H9 (cell line): ENCODE results near the gene P2RY14. TPM values are rescaled to one million over a fixed set of nuclear protein-coding genes. Genes with fewer than 3 reads are reported as not detected.

Source experiments
- DNase-seq: peaks from one replicate; pipeline ENCODE4 v3.0.0-alpha.2; 2017
- H2AFZ ChIP-seq: one replicate; pipeline ENCODE4 v1.6.1; 2013; ENCODE audit warnings: mild to moderate bottlenecking, low read length, control low read depth, moderate library complexity
- H2AK5ac ChIP-seq: 2 replicates; pipeline ENCODE4 v1.6.1; 2013; ENCODE audit warnings: low read length, control low read depth, mixed read lengths; ENCODE audit not compliant: insufficient read length
- H2BK120ac ChIP-seq: one replicate; pipeline ENCODE4 v1.6.1; 2013; ENCODE audit warnings: low read depth, mild to moderate bottlenecking, low read length, control low read depth, inconsistent platforms; ENCODE audit not compliant: poor library complexity, severe bottlenecking
- H2BK12ac ChIP-seq: 2 replicates; pipeline ENCODE4 v1.6.1; 2013; ENCODE audit warnings: low read length, control low read depth, mixed read lengths, low read depth; ENCODE audit not compliant: insufficient read length
- H2BK15ac ChIP-seq: 2 replicates; pipeline ENCODE4 v1.6.1; 2013; ENCODE audit warnings: low read depth, low read length, control low read depth
- H2BK20ac ChIP-seq: one replicate; pipeline ENCODE4 v1.6.1; 2013; ENCODE audit warnings: low read depth, mild to moderate bottlenecking, low read length, control low read depth, inconsistent platforms; ENCODE audit not compliant: poor library complexity, severe bottlenecking
- H2BK5ac ChIP-seq: 2 replicates; pipeline ENCODE4 v1.6.1; 2013; ENCODE audit warnings: low read length, control low read depth, mixed read lengths; ENCODE audit not compliant: insufficient read length
- H3K14ac ChIP-seq: 2 replicates; pipeline ENCODE4 v1.6.1; 2013; ENCODE audit warnings: low read length, control low read depth; ENCODE audit not compliant: insufficient read depth
- H3K18ac ChIP-seq: 2 replicates; pipeline ENCODE4 v1.6.1; 2013; ENCODE audit warnings: low read depth, mild to moderate bottlenecking, mixed read lengths, low read length, control low read depth; ENCODE audit not compliant: insufficient read length
- H3K23ac ChIP-seq: 2 replicates; pipeline ENCODE4 v1.6.1; 2013; ENCODE audit warnings: low read length, control low read depth, mixed read lengths, low read depth; ENCODE audit not compliant: insufficient read length
- H3K23me2 ChIP-seq: 2 replicates; pipeline ENCODE4 v1.6.1; 2013; ENCODE audit warnings: low read depth, mild to moderate bottlenecking, mixed read lengths, low read length, control low read depth; ENCODE audit not compliant: insufficient read length, poor library complexity, severe bottlenecking
- H3K27ac ChIP-seq: 2 replicates; pipeline ENCODE4 v1.5.1; 2013; ENCODE audit warnings: low read length, control low read depth, mixed read lengths, low read depth; ENCODE audit not compliant: insufficient read length
- H3K27me3 ChIP-seq: 2 replicates; pipeline ENCODE4 v1.6.1; 2013; ENCODE audit warnings: low read length, control low read depth, inconsistent platforms; ENCODE audit not compliant: insufficient read depth
- H3K4ac ChIP-seq: 2 replicates; pipeline ENCODE4 v1.6.1; 2013; ENCODE audit warnings: low read depth, mild to moderate bottlenecking, control low read depth, inconsistent platforms, low read length, moderate library complexity
- H3K4me1 ChIP-seq: 2 replicates; pipeline ENCODE4 v1.6.1; 2013; ENCODE audit warnings: low read length, control low read depth, inconsistent platforms; ENCODE audit not compliant: insufficient read depth
- H3K4me2 ChIP-seq: 2 replicates; pipeline ENCODE4 v1.6.1; 2013; ENCODE audit warnings: low read length, control low read depth, mixed read lengths; ENCODE audit not compliant: insufficient read length, insufficient read depth
- H3K56ac ChIP-seq: 2 replicates; pipeline ENCODE4 v1.6.1; 2013; ENCODE audit warnings: low read depth, mild to moderate bottlenecking, mixed read lengths, low read length, control low read depth; ENCODE audit not compliant: insufficient read length
- H3K79me1 ChIP-seq: 2 replicates; pipeline ENCODE4 v1.6.1; 2013; ENCODE audit warnings: low read depth, mild to moderate bottlenecking, moderate library complexity, low read length, control low read depth, inconsistent platforms; ENCODE audit not compliant: insufficient read depth, poor library complexity, severe bottlenecking
- H3K79me2 ChIP-seq: 2 replicates; pipeline ENCODE4 v1.6.1; 2013; ENCODE audit warnings: low read length, control low read depth, inconsistent platforms; ENCODE audit not compliant: insufficient read depth
- H3K9ac ChIP-seq: 2 replicates; pipeline ENCODE4 v1.6.1; 2013; ENCODE audit warnings: low read length, control low read depth, mixed read lengths; ENCODE audit not compliant: insufficient read length; ENCODE audit errors: extremely low read depth
- H3K9me3 ChIP-seq: one replicate; pipeline ENCODE4 v1.6.1; 2013; ENCODE audit warnings: low read depth, low read length, inconsistent platforms; ENCODE audit not compliant: control insufficient read depth
- H3T11ph ChIP-seq: one replicate; pipeline ENCODE4 v1.6.1; 2013; ENCODE audit warnings: mild to moderate bottlenecking, low read length, control low read depth, inconsistent platforms
- H4K20me1 ChIP-seq: one replicate; pipeline ENCODE4 v1.6.1; 2013; ENCODE audit not compliant: control insufficient read depth, insufficient read length, insufficient read depth
- H4K5ac ChIP-seq: 2 replicates; pipeline ENCODE4 v1.6.1; 2013; ENCODE audit warnings: low read depth, mild to moderate bottlenecking, mixed read lengths, low read length, control low read depth; ENCODE audit not compliant: insufficient read length
- H4K8ac ChIP-seq: replicated peaks from 2 replicates; pipeline ENCODE4 v1.6.1; 2013; ENCODE audit warnings: low read length, control low read depth, mixed read lengths, low read depth; ENCODE audit not compliant: insufficient read length
- H4K91ac ChIP-seq: 2 replicates; pipeline ENCODE4 v1.6.1; 2013; ENCODE audit warnings: low read depth, mild to moderate bottlenecking, moderate library complexity, mixed read lengths, low read length, control low read depth; ENCODE audit not compliant: insufficient read length
- H3K27ac Mint-ChIP-seq, 3 experiments: 2 replicates in 2 of 3; 3 replicates in 1 of 3; pipeline ENCODE4 v1.8.0; 2020 to 2021; ENCODE audit warnings: mixed read lengths in 3 of 3, mild to moderate bottlenecking in 1 of 3, moderate library complexity in 1 of 3
- H3K27me3 Mint-ChIP-seq: 2 replicates; pipeline ENCODE4 v1.8.0; 2021; ENCODE audit warnings: low read depth, mild to moderate bottlenecking, moderate library complexity, mixed read lengths
- H3K36me3 Mint-ChIP-seq, 3 experiments: 2 replicates in 2 of 3; 3 replicates in 1 of 3; pipeline ENCODE4 v1.8.0; 2020 to 2021; ENCODE audit warnings: low read depth in 3 of 3, mixed read lengths in 3 of 3; ENCODE audit not compliant: insufficient read depth in 1 of 3
- H3K4me1 Mint-ChIP-seq, 2 experiments: 2 replicates each; pipeline ENCODE4 v1.8.0; 2020; ENCODE audit warnings: mixed read lengths in 2 of 2
- H3K4me3 Mint-ChIP-seq, 2 experiments: 2 replicates in 1 of 2; 3 replicates in 1 of 2; pipeline ENCODE4 v1.8.0; 2020 to 2021; ENCODE audit warnings: mild to moderate bottlenecking in 2 of 2, mixed read lengths in 2 of 2, moderate library complexity in 1 of 2
- H3K9me3 Mint-ChIP-seq, 2 experiments: 2 replicates in 1 of 2; 3 replicates in 1 of 2; pipeline ENCODE4 v1.8.0; 2020; ENCODE audit warnings: mild to moderate bottlenecking in 2 of 2, mixed read lengths in 2 of 2, moderate library complexity in 1 of 2
- WGBS: extraction: QIAGEN DNeasy Blood & Tissue Kit; methylation state at CpG from one replicate; pipeline ENCODE4 v1.1.7; 2013; ENCODE audit warnings: missing lambda C conversion rate, low lambda C conversion rate, mixed read lengths; ENCODE audit not compliant: insufficient read length; ENCODE audit errors: extremely low coverage; 5-methylcytosine and 5-hydroxymethylcytosine counted together
- total RNA-seq: library from RNA; stranded (reverse); gene quantifications from 2 replicates; pipeline ENCODE4 v1.2.1, GENCODE V29; 2021
- TF ChIP-seq, protein P1 (sequence below): fragments of 200-600 bp; sonication (generic); conservative IDR thresholded peaks from 3 replicates; pipeline ENCODE4 v1.8.0; 2021; ENCODE audit warnings: antibody characterized with exemption, mild to moderate bottlenecking

The P2RY14 gene
- total RNA-seq, 1 experiment from 2014 or later, result not detected

DNA sequence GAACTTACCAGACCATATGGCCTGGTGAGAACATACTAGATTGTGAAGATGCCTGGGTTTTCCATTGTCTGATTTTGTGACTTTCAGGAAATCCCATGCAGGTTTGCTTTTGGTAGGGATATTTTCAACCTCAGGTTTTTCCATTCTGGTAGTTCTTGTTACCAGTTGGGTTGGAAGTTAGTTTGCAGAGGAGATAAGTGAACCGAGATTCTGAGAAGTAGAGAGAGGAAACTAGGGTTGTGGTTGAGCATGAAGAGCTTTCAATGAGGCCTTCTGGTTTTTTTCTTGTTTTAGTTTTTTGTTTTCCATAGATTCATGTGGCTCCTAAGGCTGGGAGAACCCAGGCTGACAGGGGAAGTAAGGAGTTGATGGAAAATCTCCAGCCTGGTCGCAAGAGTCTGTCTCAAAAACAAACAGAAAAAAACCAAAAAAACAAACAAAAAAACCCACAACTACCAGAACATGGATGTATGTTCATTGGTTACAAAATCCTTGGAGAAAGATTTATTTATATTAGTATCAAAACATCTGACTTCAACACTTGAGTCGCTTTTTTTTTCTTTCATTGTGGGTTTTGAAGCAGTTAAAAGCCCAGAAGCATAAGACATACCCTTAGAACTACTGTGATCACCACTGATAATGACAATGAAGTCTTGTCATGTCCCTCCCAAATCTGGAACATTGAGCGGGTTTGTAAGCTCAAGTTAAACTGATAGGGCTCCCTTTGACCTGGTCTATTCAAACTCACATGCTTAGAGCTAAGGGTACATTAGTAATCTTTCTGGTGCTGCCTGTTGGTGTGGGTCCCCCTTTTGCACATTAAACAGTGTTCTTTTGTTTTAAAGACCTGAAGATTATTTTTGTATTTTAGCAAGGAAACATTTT is 78.5 kb downstream of the P2RY14 start:
- Histone ChIP-seq H3K14ac (no peak overlapping the region), H3K79me1 (no peaks in the 10 kb centered on the region), H2BK15ac (no peak overlapping the region), H2BK12ac (no peak overlapping the region), H3K23me2 (no peaks in the 10 kb centered on the region), H3K56ac (no peak overlapping the region), H2BK120ac (no peak overlapping the region), H4K20me1 (no peaks in the 10 kb centered on the region), H3K18ac (no peak overlapping the region), H3K4ac (no peak overlapping the region), H2BK20ac (no peak overlapping the region), H3K4me2 (no peak overlapping the region), H2AK5ac (no peak overlapping the region), H4K5ac (no peak overlapping the region), H2BK5ac (no peak overlapping the region), H3K79me2 (no peaks in the 10 kb centered on the region), H3K9ac (no peak overlapping the region), H3K27ac (no peak overlapping the region), H4K91ac (no peak overlapping the region), H4K8ac (no peak overlapping the region), H3K23ac (no peak overlapping the region), H3K27me3 (no peaks in the 10 kb centered on the region), H3K9me3 (no peaks in the 10 kb centered on the region), H3T11ph (no peak overlapping the region), H3K4me1 (no peaks in the 10 kb centered on the region), H2AFZ (no peak overlapping the region)
- no CpG with 5 or more reads among the region's 4 CpGs for whole genome bisulfite sequencing
- Mint-ChIP-seq H3K4me3 (no peak overlapping the region), H3K4me1 (no peaks in the 10 kb centered on the region), H3K36me3 (no peaks in the 10 kb centered on the region; a peak in 1 of 7 replicates), H3K27ac (peak overlapping the region in 2 of 3 experiments; percentile 2 to 9; a peak in 3 of 7 replicates), H3K9me3 (no peaks in the 10 kb centered on the region), H3K27me3 (no peaks in the 10 kb centered on the region)
- no peak for DNase-seq
- TF ChIP-seq, protein P1, sequence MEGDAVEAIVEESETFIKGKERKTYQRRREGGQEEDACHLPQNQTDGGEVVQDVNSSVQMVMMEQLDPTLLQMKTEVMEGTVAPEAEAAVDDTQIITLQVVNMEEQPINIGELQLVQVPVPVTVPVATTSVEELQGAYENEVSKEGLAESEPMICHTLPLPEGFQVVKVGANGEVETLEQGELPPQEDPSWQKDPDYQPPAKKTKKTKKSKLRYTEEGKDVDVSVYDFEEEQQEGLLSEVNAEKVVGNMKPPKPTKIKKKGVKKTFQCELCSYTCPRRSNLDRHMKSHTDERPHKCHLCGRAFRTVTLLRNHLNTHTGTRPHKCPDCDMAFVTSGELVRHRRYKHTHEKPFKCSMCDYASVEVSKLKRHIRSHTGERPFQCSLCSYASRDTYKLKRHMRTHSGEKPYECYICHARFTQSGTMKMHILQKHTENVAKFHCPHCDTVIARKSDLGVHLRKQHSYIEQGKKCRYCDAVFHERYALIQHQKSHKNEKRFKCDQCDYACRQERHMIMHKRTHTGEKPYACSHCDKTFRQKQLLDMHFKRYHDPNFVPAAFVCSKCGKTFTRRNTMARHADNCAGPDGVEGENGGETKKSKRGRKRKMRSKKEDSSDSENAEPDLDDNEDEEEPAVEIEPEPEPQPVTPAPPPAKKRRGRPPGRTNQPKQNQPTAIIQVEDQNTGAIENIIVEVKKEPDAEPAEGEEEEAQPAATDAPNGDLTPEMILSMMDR, result no peak
